ENCODE data around the gene THAP5.

The THAP5 gene

DNA sequence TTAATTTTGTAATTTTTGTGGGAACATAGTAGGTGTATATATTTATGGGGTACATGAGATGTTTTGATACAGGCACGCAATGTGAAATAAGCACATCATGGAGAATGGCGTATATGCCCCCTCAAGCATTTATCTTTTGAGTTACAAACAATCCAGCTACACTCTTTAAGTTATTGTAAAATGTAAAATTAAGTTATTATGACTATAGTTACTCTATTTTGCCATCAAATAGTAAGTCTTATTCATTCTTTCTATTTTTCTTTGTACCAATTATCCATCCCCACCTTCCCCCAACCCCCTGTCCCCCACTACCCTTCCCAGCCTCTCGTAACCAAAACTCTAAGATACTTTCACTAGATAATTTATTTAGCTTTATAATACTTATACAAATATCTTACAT, 35.8 kb downstream of the THAP5 start:
- H3K4me3 ChIP-seq (ENCODE audit: low read length): no peak overlapping the region
- TF ChIP-seq, protein P1, sequence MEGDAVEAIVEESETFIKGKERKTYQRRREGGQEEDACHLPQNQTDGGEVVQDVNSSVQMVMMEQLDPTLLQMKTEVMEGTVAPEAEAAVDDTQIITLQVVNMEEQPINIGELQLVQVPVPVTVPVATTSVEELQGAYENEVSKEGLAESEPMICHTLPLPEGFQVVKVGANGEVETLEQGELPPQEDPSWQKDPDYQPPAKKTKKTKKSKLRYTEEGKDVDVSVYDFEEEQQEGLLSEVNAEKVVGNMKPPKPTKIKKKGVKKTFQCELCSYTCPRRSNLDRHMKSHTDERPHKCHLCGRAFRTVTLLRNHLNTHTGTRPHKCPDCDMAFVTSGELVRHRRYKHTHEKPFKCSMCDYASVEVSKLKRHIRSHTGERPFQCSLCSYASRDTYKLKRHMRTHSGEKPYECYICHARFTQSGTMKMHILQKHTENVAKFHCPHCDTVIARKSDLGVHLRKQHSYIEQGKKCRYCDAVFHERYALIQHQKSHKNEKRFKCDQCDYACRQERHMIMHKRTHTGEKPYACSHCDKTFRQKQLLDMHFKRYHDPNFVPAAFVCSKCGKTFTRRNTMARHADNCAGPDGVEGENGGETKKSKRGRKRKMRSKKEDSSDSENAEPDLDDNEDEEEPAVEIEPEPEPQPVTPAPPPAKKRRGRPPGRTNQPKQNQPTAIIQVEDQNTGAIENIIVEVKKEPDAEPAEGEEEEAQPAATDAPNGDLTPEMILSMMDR (conservative IDR thresholded peaks at IDR 0.05; ENCODE audit: low read length): no peak
- no peak for DNase-seq (ENCODE audit: low read depth)

DNA sequence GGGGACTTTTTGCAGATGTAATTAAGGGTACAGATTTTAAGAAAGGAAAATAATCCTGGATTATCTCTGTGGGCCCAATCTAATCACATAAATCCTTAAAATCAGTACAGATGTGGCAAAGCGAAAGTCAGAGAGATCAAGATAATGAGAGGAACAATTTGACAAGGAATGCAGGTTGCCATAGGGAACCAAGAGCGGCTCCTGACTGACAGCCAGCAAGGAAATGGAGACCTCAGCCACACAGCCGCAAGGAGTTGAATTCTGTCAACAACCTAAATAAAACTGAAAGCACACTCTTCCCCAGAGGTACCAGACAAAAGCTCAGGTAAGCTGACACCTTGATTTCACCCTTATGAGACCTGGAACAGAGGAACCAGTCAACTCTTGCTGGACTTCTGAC, 40.2 kb downstream of the THAP5 start:
- DNase-seq (ENCODE audit: low read depth): no peak
- TF ChIP-seq, protein P1 (conservative IDR thresholded peaks at IDR 0.05; ENCODE audit: low read length): no peak
- no peak overlapping the region for H3K4me3 ChIP-seq (ENCODE audit: low read length)

DNA sequence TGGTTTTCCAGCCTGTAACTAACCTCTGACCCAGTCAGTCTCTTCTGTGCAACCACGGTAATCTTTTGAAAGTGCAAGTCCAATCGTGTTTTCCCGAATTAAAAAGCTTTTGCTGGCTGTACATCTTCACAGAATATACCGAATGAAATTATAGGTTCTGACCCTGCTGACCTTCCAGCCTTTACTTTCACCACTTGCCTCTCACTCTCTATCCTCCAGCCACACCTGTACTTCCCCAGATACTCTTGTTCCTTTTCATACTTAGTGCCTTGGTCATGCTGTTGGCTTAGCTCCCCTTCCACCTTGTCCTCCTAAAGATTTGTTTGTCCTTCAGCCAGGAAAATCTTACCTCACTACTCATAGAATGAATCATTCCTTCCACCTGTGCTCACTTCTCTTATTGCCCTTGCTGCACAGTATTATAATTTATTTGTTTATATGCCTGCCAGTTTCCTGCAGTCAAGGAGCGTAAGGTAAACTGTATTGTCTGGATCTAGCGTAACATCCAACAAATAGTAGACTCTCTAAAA, 41.3 kb downstream of the THAP5 start:
- TF ChIP-seq, protein P1 (conservative IDR thresholded peaks at IDR 0.05; ENCODE audit: low read length): no peak
- H3K4me3 ChIP-seq (ENCODE audit: low read length): no peak overlapping the region
- DNase-seq (ENCODE audit: low read depth): no peak

DNA sequence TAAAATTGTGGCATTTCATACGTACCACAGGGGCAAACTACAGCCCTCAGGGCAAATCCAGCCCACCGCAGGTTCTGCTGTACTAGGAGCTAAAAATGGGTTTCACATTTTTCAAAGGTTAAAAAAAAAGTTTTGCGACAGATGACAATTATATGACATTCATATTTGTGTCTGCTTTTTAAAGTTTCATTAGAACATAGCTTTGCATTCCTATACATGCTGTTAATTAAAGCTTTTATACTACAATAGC, 42.8 kb downstream of the THAP5 start:
- H3K4me3 ChIP-seq (ENCODE audit: low read length): peak overlapping the region; percentile 93
- no peak for DNase-seq (ENCODE audit: low read depth)
- TF ChIP-seq, protein P1 (conservative IDR thresholded peaks at IDR 0.05; ENCODE audit: low read length): no peak

DNA sequence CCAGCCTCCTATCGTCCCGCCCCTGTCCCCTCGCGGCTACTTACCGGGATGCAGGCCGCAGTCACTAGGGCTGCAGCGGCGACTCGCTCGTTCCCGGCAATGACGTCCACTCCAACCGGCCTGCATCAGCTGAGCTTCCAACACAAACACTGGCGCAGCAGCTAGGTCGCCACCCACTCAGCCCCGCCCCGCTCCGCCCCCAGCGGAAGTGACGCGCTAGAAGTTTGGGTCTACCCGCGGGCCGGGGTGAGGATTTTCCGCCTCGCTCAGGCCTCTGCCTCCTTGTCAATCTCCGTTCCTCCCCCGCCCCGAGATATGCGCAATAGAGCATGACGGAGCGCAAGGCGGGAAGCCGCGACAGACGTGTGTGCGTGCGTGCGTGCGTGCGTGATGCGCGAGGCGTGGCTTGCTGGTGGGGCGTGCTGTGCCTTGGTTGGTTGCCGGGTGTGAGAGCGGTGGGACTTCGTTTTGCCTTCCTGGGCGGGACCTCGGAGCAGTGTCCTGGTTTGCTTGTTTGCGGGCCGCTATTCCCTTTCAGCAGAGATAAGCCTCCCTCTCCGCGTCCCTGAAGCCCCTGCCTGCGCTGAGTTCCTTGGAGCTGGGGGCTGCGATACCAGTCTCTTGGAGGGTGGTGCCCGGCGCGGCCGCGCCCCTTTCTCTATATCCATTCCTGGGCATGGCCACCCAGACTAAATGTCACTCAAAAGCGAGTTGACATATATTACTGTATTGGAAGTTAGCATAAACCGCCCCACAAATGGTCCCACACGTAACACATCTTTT, 43.3 kb downstream of the THAP5 start, which contains the start of gene PNPLA8:
Gene PNPLA8, minus strand, starts transcription at position 151 of the 783 bp plus-strand sequence. CDS start 10,644 bp downstream, outside the sequence.
- TF ChIP-seq, protein P1 (conservative IDR thresholded peaks at IDR 0.05; ENCODE audit: low read length): no peak; the same call in 1 of the 2 replicates
- peak; percentile 99 for DNase-seq (ENCODE audit: low read depth)
- H3K4me3 ChIP-seq (ENCODE audit: low read length): peak within 1 kb of the TSS; percentile 93

DNA sequence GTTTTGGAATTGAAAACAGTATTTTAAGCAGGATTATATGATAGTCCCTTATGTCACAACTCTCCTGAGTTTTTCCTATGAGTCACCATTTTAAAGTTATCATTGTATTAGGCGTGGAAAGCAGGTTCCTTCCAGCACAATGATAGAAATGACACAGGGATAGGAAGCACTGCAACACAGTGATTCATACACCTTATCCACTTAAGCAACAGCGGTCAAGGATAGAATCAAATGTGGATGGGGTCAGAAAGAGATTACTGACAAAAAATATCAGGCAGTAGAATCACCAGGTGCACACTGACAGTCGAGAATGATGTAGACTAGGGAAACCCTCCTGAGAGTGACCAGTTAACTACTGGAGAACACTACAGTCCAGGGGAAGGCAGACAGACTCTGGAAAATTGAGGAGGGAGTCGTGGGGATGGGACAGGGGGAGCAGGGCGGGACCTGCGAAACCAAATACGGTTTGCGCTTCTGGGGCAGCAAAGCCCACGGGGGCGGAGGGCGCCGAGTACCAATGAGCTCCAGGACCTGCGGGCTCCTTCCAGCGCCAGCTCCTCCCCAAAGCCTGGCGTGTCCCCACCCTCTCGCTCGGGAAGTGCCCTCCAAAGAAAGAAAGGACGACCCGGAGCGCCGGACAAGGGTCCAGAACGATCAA, 44.0 kb downstream of the THAP5 start:
- TF ChIP-seq, protein P1 (conservative IDR thresholded peaks at IDR 0.05; ENCODE audit: low read length): no peak
- H3K4me3 ChIP-seq (ENCODE audit: low read length): peak overlapping the region; percentile 93
- peak; percentile 77 for DNase-seq (ENCODE audit: low read depth)

DNA sequence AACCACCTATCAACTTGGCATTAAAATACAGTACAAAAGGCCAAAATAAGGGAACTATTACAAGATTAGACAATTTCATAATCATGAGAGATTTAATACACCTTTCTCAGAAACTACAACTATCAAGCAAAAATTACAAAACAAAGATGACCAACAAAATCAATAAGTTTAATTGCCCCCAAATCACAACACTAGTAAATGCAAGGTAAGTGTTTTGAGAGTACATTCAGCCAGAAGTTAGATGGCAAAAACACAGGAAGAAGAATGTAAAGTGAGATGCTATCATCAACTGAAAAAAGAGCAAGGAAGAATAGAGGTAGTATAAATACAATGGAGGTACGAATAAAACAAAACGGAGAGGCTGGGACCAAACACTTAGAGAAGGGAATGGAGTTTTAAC, 46.7 kb downstream of the THAP5 start:
- TF ChIP-seq, protein P1 (conservative IDR thresholded peaks at IDR 0.05; ENCODE audit: low read length): no peak
- H3K4me3 ChIP-seq (ENCODE audit: low read length): no peak overlapping the region
- DNase-seq (ENCODE audit: low read depth): no peak
